Stimulated activated naive CD8-positive, alpha-beta T cell treated with anti-CD3 and anti-CD28 coated beads, Interleukin-15, amount 100 ng/mL, for 72 hours (primary cell): ENCODE measurements around the gene WDR45.

Experiments
- ATAC-seq: fragments of 150-1000 bp; cut with Tn5 transposase; 2 replicates; pipeline ENCODE4 v1.10.0; 2021; ENCODE audit warnings: mild to moderate bottlenecking, moderate library complexity
- DNase-seq, 2 donors: peaks; one replicate each; pipeline ENCODE4 v3.0.0; 2021 to 2022
- H3K27ac Mint-ChIP-seq, 2 donors: one replicate each; pipeline ENCODE4 v1.8.0; 2022; ENCODE audit warnings: mild to moderate bottlenecking in 2 of 2, mixed read lengths in 2 of 2, moderate library complexity in 2 of 2
- H3K27me3 Mint-ChIP-seq: one replicate; pipeline ENCODE4 v1.8.0; 2022; ENCODE audit warnings: mixed read lengths
- H3K4me1 Mint-ChIP-seq: one replicate; pipeline ENCODE4 v1.8.0; 2022; ENCODE audit warnings: mild to moderate bottlenecking, mixed read lengths
- H3K4me3 Mint-ChIP-seq, 2 donors: one replicate each; pipeline ENCODE4 v1.8.0; 2022; ENCODE audit warnings: mild to moderate bottlenecking in 2 of 2, mixed read lengths in 2 of 2, moderate library complexity in 1 of 2
- H3K9me3 Mint-ChIP-seq, 2 donors: one replicate each; pipeline ENCODE4 v1.8.0; 2022; ENCODE audit warnings: mixed read lengths in 2 of 2

WDR45 gene

GRCh38 chrX:49041744-49042580, 37.7 kb downstream of the WDR45 start:
- no peaks in the 10 kb centered on the region for H3K27me3 Mint-ChIP-seq

GRCh38 chrX:49040376-49040955, 39.2 kb downstream of the WDR45 start:
- no peaks in the 10 kb centered on the region for H3K27me3 Mint-ChIP-seq
- peak overlapping the region in 1 of 2 donors; percentile 83 for H3K27ac Mint-ChIP-seq
- peak overlapping the region; percentile 69 to 92 for H3K4me3 Mint-ChIP-seq
- H3K4me1 Mint-ChIP-seq: peaks cover 43% of the 10 kb centered on the region
- DNase-seq (no peak), ATAC-seq (no peak)
- no peaks in the 10 kb centered on the region for H3K9me3 Mint-ChIP-seq

More at GRCh38 chrX:49041744-49042580, 37.7 kb downstream of the WDR45 start:
- Mint-ChIP-seq H3K27ac (peak overlapping the region; percentile 95 to 98), H3K9me3 (no peaks in the 10 kb centered on the region), H3K4me1 (peaks cover 43% of the 10 kb centered on the region), H3K4me3 (peak overlapping the region; percentile 92 to 94)
- ATAC-seq (no peak), DNase-seq (peak in 1 of 2 donors; percentile 15)

- no peak for ATAC-seq
- peak in 1 of 2 donors; percentile 40 for DNase-seq
- Mint-ChIP-seq H3K27me3 (no peaks in the 10 kb centered on the region), H3K4me3 (peak overlapping the region; percentile 69 to 73), H3K9me3 (no peaks in the 10 kb centered on the region), H3K4me1 (peaks cover 43% of the 10 kb centered on the region), H3K27ac (peak overlapping the region; percentile 57 to 83)
These were observed 39.9 kb downstream of the WDR45 start for GRCh38 chrX:49039598-49040375.

GRCh38 chrX:49037883-49038475, 41.7 kb downstream of the WDR45 start:
- Mint-ChIP-seq H3K27ac (peak overlapping the region in 1 of 2 donors; percentile 87), H3K4me1 (peaks cover 35% of the 10 kb centered on the region), H3K4me3 (peak overlapping the region in 1 of 2 donors; percentile 29), H3K27me3 (no peaks in the 10 kb centered on the region), H3K9me3 (no peaks in the 10 kb centered on the region)
- ATAC-seq (no peak), DNase-seq (no peak)

- no peaks in the 10 kb centered on the region for H3K9me3 Mint-ChIP-seq
- H3K4me3 Mint-ChIP-seq: no peak overlapping the region
- no peak overlapping the region for H3K27ac Mint-ChIP-seq
- no peaks in the 10 kb centered on the region for H3K27me3 Mint-ChIP-seq
- no peaks in the 10 kb centered on the region for H3K4me1 Mint-ChIP-seq
- ATAC-seq: no peak
- no peak for DNase-seq
These were observed 49.4 kb downstream of the WDR45 start for GRCh38 chrX:49030283-49030682.

GRCh38 chrX:49029876-49030275, 49.8 kb downstream of the WDR45 start:
- Mint-ChIP-seq H3K4me1 (no peaks in the 10 kb centered on the region), H3K4me3 (no peak overlapping the region), H3K27me3 (no peaks in the 10 kb centered on the region), H3K9me3 (no peaks in the 10 kb centered on the region), H3K27ac (no peak overlapping the region)
- no peak for DNase-seq
- ATAC-seq: no peak
